Right lung (tissue), 5 donors: Measurements from ENCODE around the gene IL24. TPM values are rescaled to one million over a fixed set of nuclear protein-coding genes. Genes with fewer than 3 reads are reported as not detected.

ENCODE experiments used
- DNase-seq, 2 donors: peaks; one replicate each; pipeline ENCODE4 v3.0.0-alpha.2; 2013
- polyA plus RNA-seq, 5 donors: library from polyadenylated mRNA; unstranded; fragments of 120-200 nt; gene quantifications; one replicate each; pipeline versions ENCODE4 v1.2.1 to v1.2.3, GENCODE V29; 2013; ENCODE audit warnings: inconsistent platforms in 1 of 5, low replicate concordance in 1 of 5; ENCODE audit not compliant: insufficient read length in 5 of 5, insufficient read depth in 1 of 5

The IL24 gene
- polyA plus RNA-seq, 5 donors, result 0.22 to 0.64 (median 0.29) TPM

- no peak for DNase-seq
Measured at GRCh38 chr1:206953126-206953525, 55.9 kb downstream of the IL24 start.

- no peak for DNase-seq
Measured at GRCh38 chr1:206953626-206954025, 56.4 kb downstream of the IL24 start.

Other genes with a start within 250 kb of the IL24 start
- 10 to 100 TPM; 52.1 to 65.9 (median 53.6) TPM for gene MAPKAPK2, start 212.5 kb upstream of the IL24 start, polyA plus RNA-seq
- gene IL19, start 126.7 kb upstream of the IL24 start, polyA plus RNA-seq, result not detected
- 1 to 10 TPM in 1 of 5 donors, under 1 TPM in 4; 0.38 to 1.0 (median 0.47) TPM for gene IL10, start 124.9 kb upstream of the IL24 start, polyA plus RNA-seq
- gene IL20, start 31.8 kb upstream of the IL24 start, polyA plus RNA-seq, result not detected
- gene FCMR, start 24.5 kb downstream of the IL24 start, polyA plus RNA-seq, result 1 to 10 TPM; 2.3 to 4.2 (median 2.5) TPM
- under 1 TPM; 0.09 to 0.26 (median 0.13) TPM for gene PIGR, start 49.0 kb downstream of the IL24 start, polyA plus RNA-seq
- under 1 TPM in 3 of 5 donors, not detected in 2; 0.09 to 0.10 (median 0.09) TPM for gene FCAMR, start 73.0 kb downstream of the IL24 start, polyA plus RNA-seq
- gene C1orf116, start 135.3 kb downstream of the IL24 start, polyA plus RNA-seq, result 10 to 100 TPM; 29.2 to 62.5 (median 36.6) TPM
- gene YOD1, start 153.8 kb downstream of the IL24 start, polyA plus RNA-seq, result 10 to 100 TPM in 4 of 5 donors, 1 to 10 TPM in 1; 9.6 to 17.9 (median 14.0) TPM
- 10 to 100 TPM; 12.6 to 18.4 (median 14.6) TPM for gene PFKFB2, start 155.8 kb downstream of the IL24 start, polyA plus RNA-seq
- under 1 TPM; 0.46 to 0.86 (median 0.64) TPM for gene C4BPB, start 191.4 kb downstream of the IL24 start, polyA plus RNA-seq
- gene C4BPA, start 206.8 kb downstream of the IL24 start, polyA plus RNA-seq, result 1 to 10 TPM in 1 of 5 donors, under 1 TPM in 4; 0.24 to 6.1 (median 0.42) TPM